ENCODE results near the gene MYO15A.

DNA sequence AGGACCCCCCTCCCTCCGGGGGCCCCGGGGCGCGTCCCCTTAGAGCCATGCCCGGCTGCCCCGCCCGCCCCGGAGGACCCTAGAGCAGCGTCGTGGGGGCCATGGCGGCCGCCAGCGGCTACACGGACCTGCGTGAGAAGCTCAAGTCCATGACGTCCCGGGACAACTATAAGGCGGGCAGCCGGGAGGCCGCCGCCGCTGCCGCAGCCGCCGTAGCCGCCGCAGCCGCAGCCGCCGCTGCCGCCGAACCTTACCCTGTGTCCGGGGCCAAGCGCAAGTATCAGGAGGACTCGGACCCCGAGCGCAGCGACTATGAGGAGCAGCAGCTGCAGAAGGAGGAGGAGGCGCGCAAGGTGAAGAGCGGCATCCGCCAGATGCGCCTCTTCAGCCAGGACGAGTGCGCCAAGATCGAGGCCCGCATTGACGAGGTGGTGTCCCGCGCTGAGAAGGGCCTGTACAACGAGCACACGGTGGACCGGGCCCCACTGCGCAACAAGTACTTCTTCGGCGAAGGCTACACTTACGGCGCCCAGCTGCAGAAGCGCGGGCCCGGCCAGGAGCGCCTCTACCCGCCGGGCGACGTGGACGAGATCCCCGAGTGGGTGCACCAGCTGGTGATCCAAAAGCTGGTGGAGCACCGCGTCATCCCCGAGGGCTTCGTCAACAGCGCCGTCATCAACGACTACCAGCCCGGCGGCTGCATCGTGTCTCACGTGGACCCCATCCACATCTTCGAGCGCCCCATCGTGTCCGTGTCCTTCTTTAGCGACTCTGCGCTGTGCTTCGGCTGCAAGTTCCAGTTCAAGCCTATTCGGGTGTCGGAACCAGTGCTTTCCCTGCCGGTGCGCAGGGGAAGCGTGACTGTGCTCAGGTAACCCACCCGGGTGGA, 75.8 kb downstream of the MYO15A start:
- no peak for TF ChIP-seq EZH2 (IDR thresholded peaks at IDR 0.05; ENCODE audit: borderline replicate concordance)
- TF ChIP-seq, protein P1, sequence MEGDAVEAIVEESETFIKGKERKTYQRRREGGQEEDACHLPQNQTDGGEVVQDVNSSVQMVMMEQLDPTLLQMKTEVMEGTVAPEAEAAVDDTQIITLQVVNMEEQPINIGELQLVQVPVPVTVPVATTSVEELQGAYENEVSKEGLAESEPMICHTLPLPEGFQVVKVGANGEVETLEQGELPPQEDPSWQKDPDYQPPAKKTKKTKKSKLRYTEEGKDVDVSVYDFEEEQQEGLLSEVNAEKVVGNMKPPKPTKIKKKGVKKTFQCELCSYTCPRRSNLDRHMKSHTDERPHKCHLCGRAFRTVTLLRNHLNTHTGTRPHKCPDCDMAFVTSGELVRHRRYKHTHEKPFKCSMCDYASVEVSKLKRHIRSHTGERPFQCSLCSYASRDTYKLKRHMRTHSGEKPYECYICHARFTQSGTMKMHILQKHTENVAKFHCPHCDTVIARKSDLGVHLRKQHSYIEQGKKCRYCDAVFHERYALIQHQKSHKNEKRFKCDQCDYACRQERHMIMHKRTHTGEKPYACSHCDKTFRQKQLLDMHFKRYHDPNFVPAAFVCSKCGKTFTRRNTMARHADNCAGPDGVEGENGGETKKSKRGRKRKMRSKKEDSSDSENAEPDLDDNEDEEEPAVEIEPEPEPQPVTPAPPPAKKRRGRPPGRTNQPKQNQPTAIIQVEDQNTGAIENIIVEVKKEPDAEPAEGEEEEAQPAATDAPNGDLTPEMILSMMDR (IDR thresholded peaks at IDR 0.05; ENCODE audit: poor library complexity) = no peak

Data from hepatocyte (in vitro differentiated cells).